Stimulated activated CD4-positive, alpha-beta T cell treated with anti-CD3 and anti-CD28 coated beads, Interleukin-1b, Interleukin-23, amount 100 ng/mL, for 48 hours (primary cell): Measurements from ENCODE around the gene TIMP3.
"Not testable (repeated sequence)": the region's sequence is repeated elsewhere in the genome, so short reads cannot be mapped to it uniquely, and the experiment has no call there.

Source experiments
- DNase-seq: peaks from one replicate; pipeline ENCODE4 v3.0.0-alpha.2; 2020

Gene TIMP3

GRCh38 chr22:32858957-32859356 lies 57.5 kb downstream of the TIMP3 start:
- no peak for DNase-seq

GRCh38 chr22:32859743-32860142 lies 58.2 kb downstream of the TIMP3 start:
- DNase-seq: no peak

GRCh38 chr22:32861330-32861729 lies 59.8 kb downstream of the TIMP3 start:
- no peak for DNase-seq

- DNase-seq: no peak
Observed at GRCh38 chr22:32862083-32862482, 60.6 kb downstream of the TIMP3 start.

- DNase-seq: no peak
Observed at GRCh38 chr22:32862936-32863661, 61.6 kb downstream of the TIMP3 start.

DNA sequence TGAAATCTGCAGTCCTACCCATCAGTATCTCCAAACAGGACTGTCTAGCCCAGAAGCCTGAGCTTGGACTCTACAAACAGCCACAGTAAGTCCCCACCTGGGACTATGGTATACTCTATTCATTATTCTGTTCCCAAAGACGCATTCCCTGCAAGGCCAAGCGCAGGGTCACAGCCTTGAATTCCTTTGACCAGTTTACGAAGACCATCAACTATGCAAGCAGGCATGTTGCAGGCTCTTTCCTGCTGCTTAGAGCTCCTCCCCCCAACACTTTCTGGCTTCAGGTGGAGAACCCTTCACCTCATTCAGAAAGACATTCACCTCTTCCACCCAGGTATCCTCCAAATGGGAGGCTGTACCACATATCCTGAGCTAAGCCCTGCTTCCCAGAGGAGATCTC lies 62.5 kb downstream of the TIMP3 start:
- DNase-seq: no peak

DNA sequence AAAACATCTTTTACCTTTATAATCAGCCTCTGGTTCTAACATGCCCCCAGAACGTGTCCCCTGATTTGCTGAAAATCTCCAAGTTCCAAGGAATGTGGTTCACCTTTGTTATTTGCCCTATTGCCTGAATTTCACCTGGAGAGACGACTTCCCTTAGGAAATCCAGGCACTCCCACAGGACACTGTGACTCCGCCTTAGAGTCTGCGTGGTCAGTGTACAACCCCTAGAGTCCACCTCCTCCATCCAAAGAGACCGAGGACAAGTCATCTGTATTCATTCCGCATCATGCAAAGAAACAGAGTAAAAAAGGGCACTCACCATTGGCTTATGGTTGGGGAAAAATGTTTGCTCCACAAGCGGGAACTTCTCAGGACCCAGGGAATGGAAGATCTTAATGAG lies 63.1 kb downstream of the TIMP3 start:
- no peak for DNase-seq

DNA sequence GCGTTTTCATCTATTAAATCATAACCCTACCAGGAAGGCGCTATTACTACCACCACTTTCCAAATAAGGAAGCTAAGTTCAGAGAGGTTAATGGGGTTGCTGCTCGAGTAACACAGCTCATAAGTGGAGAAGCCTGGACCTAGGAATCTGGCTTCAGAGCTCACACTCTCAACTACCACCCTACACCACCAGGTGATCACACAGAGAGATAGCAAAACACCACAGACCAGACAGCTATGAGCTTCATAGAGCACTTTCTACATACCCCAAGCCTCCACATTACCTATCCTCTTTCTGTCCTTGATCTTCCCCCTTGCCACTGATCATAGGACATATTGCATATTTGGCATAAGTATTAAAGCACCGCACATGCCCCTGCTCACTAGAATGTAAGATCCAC lies 65.4 kb downstream of the TIMP3 start:
- no peak for DNase-seq

DNA sequence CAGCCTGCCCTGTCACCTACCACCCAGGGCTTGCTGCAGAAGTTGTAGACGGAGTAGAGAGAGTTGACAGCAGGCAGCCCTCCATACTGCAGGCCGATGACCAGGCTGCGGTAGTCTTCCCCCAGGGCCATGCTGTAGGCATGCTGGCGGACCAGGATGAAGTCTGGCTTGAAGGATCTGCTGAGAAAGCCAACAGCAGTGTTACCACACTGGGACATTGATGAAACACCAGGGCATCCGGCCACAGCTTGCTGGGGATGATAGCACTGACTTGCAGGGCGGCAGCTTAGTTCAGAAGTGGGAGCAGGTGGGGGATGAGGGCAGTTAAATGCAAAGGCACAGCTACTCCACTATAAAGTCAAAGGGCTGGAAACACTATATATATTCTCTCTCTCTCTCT lies 67.4 kb downstream of the TIMP3 start:
- no peak for DNase-seq

- DNase-seq: no peak
Observed at GRCh38 chr22:32870474-32870873, 69.0 kb downstream of the TIMP3 start.

DNA sequence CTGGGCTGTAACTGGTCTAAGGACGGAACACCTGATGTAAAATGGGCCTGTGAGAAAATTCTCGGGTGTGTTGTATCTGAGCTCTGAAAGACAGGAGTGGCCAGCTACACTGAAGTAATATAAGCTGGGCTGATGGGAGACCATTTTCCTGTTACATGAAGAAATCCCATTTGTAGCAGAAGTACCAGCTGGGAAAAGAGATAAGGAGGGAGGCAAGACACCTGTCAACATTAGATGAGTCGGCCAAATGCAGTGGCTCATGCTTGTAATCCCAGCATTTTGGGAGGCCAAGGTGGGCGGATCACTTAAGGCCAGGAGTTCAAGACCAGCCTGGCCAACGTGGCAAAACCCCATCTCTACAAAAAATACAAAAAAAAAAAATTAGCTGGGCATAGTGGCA lies 72.1 kb downstream of the TIMP3 start:
- DNase-seq: not testable (repeated sequence)

GRCh38 chr22:32874385-32874784 lies 72.9 kb downstream of the TIMP3 start:
- DNase-seq: no peak

DNA sequence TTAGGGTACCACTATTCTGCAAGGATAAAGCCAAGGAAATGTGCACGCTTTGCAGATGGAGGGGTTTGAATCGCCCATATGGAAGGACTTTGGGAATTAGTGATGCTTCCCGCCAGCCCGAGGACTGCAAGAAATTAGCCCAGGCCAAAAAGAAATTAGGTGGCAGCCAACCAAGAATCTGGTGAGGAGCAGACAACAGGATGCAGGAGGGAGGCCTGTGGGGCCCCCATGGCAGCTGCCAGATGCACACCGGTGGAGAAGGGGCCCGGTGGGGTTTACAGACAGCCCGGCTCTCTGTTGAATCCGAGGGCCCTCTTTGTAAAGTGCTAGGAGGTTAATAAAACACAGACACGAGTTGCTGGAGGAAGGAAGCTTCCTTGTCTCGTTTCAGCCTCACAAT lies 73.5 kb downstream of the TIMP3 start:
- no peak for DNase-seq

DNA sequence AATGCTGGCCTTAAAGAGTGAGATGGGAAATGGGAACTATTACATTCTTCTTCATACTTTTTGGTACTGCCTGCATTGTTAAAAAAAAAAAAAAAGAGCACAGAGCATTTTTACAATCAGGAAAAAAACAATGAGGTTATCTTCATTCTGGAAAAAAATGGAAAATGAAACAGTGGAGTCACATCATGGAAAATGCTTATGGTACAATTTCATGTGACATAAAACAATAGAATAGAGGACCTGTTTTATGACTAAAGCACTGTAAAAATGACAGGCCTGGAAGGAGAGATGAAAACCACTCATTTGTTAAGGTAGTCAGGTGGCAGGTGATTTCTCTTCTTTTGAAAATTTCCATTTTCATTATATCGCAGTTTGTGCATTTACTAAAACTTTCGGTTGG lies 75.0 kb downstream of the TIMP3 start:
- no peak for DNase-seq

- no peak for DNase-seq
Observed at GRCh38 chr22:32877196-32877595, 75.7 kb downstream of the TIMP3 start.

- DNase-seq: no peak
Observed at GRCh38 chr22:32879550-32879949, 78.0 kb downstream of the TIMP3 start.

GRCh38 chr22:32880061-32880460 lies 78.6 kb downstream of the TIMP3 start:
- no peak for DNase-seq

DNA sequence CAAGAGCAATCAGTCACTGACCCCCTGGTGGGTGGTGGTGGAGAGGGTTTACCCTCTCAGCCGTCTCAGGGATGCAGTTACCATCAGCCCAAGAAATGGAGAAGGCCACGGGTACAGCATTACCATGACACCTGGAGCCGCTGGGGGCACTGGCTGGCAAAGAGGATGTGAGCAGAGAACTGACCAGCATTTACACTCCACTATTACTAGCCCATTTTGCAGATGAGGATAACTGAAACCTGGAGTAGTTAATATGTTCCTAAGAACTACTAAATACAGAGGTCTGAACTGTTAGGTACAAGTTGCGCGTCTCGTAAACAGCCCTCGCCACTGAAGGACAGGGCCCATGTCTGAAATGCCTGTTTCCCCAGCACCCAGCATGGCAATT lies 79.0 kb downstream of the TIMP3 start:
- no peak for DNase-seq

DNA sequence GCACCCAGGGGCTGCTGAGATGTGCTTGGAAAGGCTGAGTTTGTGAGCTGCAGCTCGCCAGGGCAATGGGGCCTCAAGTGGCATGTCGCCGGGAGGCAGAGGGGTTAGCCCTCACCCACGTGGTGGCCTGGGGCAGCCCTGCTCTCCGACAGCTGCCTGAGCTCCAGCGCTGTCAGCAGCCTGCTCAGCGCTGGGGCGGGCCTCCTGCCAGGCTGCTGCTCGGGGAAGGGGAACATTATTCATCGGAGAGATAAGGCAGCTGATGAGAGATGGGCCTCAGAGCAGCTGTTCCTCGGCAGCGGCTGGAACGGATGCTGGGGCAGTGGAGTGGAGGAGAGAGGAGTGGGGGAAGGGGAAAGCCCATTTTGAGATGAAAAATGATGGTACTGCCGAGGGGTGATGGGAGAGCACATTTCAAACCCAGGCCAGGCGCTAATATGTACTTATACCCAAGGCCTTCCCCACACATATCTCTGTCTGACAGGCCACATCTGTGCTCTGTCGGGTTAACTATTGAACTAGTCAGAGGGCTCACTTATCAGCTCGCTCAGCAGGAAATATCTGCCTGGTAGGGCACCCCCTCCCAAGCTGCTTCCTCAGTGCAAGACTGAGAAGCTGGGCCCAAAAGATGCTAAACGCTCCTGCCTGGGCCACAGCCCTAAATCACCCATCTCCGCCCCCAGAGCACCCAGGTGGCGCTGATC lies 79.5 kb downstream of the TIMP3 start:
- peak; percentile 32 for DNase-seq

DNA sequence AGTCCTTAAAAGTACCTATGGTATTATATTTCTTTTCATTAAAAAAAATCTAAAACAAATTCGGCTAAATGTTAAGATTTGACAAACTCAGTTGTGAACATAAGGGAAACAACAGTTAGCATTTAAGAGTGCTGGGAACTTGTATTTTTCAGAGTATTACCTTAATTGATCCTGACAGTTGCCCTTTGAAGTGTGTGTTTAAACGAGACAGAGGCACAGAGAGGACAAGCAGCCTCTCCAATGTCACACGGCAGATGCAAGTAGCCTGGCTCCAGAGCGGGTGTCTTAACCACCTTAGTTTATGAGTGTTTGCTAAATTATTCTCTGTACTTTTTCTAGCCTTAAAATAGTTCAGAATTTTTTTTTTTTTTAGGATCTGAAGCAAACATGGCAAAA lies 80.9 kb downstream of the TIMP3 start:
- DNase-seq: no peak

DNA sequence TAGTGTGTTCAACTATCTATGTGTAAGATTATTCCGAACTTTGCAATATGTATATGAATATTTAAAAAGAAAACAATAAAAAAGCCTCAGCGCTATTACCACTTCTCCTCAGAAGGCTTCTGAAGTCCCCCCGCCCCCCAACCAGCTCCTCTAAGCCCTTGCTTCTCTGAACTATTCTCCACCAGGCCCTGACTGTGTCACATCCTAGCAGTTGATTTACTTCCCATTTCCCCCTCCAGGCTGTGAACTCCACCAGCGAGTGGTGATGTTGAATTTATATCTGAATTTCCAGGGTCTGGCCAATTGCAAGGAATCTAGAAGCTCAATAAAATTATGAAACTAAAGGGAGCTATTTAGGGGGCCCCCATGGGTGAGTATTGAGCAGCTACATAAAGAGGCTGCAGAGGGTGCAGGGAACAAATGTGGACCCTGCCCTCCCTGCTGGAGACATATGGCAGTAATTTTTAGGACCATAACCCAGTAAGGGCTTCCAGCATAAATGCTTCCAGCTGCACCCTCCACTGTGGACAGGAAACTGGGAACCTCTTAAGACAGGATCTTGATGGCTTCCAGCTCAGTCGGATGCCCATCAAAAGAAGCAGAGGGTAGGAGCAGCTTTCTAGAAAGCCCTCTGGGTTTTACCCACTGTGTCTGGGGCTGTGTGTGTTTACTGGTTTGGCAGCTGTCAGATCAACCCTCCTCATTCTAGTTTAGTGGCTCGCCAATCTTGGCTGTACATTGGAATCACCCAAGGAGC lies 81.4 kb downstream of the TIMP3 start:
- DNase-seq: no peak

DNA sequence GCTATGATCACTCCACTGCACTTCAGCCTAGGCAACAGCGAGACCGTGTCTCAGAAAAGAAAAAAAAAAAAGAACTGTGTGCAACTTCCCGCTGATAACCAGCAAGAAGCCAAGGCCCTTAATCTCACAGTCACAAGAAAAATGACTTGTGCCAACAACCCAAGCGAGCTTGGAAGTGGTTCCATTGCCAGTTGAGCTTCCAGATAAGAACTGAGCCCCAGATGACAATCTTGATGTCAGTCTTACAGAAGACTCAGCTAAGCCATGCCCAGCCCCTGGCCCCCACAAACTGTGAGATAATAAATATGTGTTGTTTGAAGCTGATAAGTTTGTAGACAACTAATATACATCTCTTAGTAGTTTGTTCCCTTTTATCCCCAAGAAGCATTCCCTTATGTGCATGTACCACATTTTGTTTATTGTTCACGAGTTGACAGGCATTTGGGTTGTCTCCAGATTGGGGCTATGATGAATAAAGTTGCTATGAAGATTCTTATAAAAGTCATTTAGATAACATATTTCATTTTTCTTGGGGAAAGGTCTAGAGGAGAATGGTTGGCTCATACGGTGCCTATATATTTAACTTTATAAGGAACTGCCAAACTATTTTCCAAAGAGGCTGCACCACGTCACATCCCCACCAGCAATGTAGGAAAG lies 85.9 kb downstream of the TIMP3 start:
- DNase-seq: no peak

GRCh38 chr22:32888976-32889375 lies 87.5 kb downstream of the TIMP3 start:
- DNase-seq: no peak

DNA sequence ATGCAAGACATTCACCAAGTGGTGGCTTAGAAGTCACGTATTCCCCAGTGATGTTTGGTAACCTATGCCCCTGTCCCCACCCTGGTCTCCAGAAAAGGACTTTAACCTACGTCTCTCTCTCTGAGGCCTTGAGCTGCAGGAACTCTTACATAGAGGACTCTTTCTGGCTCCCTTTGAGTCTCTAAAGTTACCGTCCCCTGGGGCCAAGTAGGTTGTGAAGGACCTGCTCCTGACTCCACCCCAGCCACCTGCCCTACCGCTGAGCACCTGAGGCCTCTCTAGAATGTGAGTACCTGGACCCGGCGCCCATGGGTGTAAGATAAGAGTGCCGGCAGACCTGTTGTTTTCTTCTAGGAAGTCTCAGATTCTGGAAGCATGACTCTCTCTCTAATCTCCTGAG lies 95.4 kb downstream of the TIMP3 start:
- no peak for DNase-seq
